Endothelial cell of umbilical vein (primary cell): Measurements from ENCODE around the gene UCP3.

Experiments
- CTCF ChIP-seq, 2 donors: IDR thresholded peaks; 1 replicate in 1 of 2; 2 replicates in 1 of 2; pipeline ENCODE4 v1.5.1; 2011; ENCODE audit warnings: low read length in 2 of 2, mild to moderate bottlenecking in 2 of 2, moderate library complexity in 2 of 2, control low read depth in 1 of 2, inconsistent platforms in 1 of 2, low read depth in 1 of 2; ENCODE audit not compliant: insufficient read depth in 1 of 2; ENCODE audit errors: extremely low read depth in 1 of 2
- EZH2 ChIP-seq: IDR thresholded peaks from 2 replicates; pipeline ENCODE4 v1.6.1; 2012; ENCODE audit warnings: borderline replicate concordance, low read depth, mild to moderate bottlenecking, moderate library complexity, low read length, inconsistent platforms; ENCODE audit not compliant: severe bottlenecking
- FOS ChIP-seq: IDR thresholded peaks from 2 replicates; pipeline ENCODE4 v1.6.1; 2011; ENCODE audit warnings: mild to moderate bottlenecking, low read length, moderate library complexity, borderline replicate concordance; ENCODE audit not compliant: insufficient read depth
- GATA2 ChIP-seq: IDR thresholded peaks from 2 replicates; pipeline ENCODE4 v1.7.0; 2011; ENCODE audit warnings: low read depth, mild to moderate bottlenecking, moderate library complexity, mixed read lengths, low read length; ENCODE audit not compliant: insufficient read length, insufficient read depth
- JUN ChIP-seq: IDR thresholded peaks from 2 replicates; pipeline ENCODE4 v1.6.1; 2011; ENCODE audit warnings: borderline replicate concordance, low read depth; ENCODE audit not compliant: insufficient read length, insufficient read depth
- MAX ChIP-seq: IDR thresholded peaks from 2 replicates; pipeline ENCODE4 v1.6.1; 2011; ENCODE audit not compliant: insufficient read depth, insufficient read length
- MYC ChIP-seq: IDR thresholded peaks from one replicate; pipeline ENCODE4 v1.6.1; 2011; ENCODE audit warnings: mild to moderate bottlenecking, low read depth, low read length
- POLR2A ChIP-seq: IDR thresholded peaks from 2 replicates; pipeline ENCODE4 v1.6.1; 2012; ENCODE audit warnings: low read depth, mild to moderate bottlenecking, control low read depth, low read length
- POLR2AphosphoS5 ChIP-seq: IDR thresholded peaks from 2 replicates; pipeline ENCODE4 v1.6.1; 2012; ENCODE audit warnings: low read depth, mild to moderate bottlenecking, control low read depth, low read length, moderate library complexity; ENCODE audit not compliant: insufficient read depth

- TF ChIP-seq EZH2 (no peak), CTCF (IDR thresholded peaks at IDR 0.05; ENCODE audit: extremely low read depth in 1 of 2, insufficient read depth in 1 of 2, low read depth in 1 of 2, low read length in 2 of 2) (no peak), JUN (no peak), MAX (no peak), POLR2AphosphoS5 (no peak), GATA2 (no peak), POLR2A (no peak), FOS (no peak), MYC (no peak)
These were observed 51.1 kb downstream of the UCP3 start for GRCh38 chr11:73957654-73958361.
